Stomach smooth muscle (tissue), 2 donors: ENCODE data around the gene CCBE1.
"Not testable (repeated sequence)": the region's sequence is repeated elsewhere in the genome, so short reads cannot be mapped to it uniquely, and the experiment has no call there.

Experiments
- H3K27ac ChIP-seq: one replicate; pipeline ENCODE4 v1.7.0; 2013; ENCODE audit warnings: mild to moderate bottlenecking, low read length, inconsistent platforms
- H3K27me3 ChIP-seq, 2 donors: one replicate each; pipeline ENCODE4 v1.7.0; 2013; ENCODE audit warnings: low read length in 2 of 2; ENCODE audit not compliant: insufficient read depth in 2 of 2, control insufficient read depth in 1 of 2
- H3K36me3 ChIP-seq, 2 donors: one replicate each; pipeline ENCODE4 v1.7.0; 2013; ENCODE audit warnings: low read length in 2 of 2; ENCODE audit not compliant: control insufficient read depth in 2 of 2, insufficient read depth in 2 of 2
- H3K4me1 ChIP-seq: one replicate; pipeline ENCODE4 v1.7.0; 2013; ENCODE audit warnings: low read length; ENCODE audit not compliant: control insufficient read depth, insufficient read depth
- H3K4me3 ChIP-seq, 2 donors: one replicate each; pipeline ENCODE4 v1.7.0; 2013; ENCODE audit warnings: low read length in 2 of 2
- H3K9ac ChIP-seq, 2 donors: one replicate each; pipeline ENCODE4 v1.7.0; 2013; ENCODE audit warnings: low read length in 2 of 2, mild to moderate bottlenecking in 1 of 2
- H3K9me3 ChIP-seq, 2 donors: one replicate each; pipeline ENCODE4 v1.7.0; 2013; ENCODE audit warnings: low read length in 2 of 2; ENCODE audit not compliant: control insufficient read depth in 2 of 2
- donor health status: healthy.
- donor health status: Pancreatic carcinoma.

Gene CCBE1

GRCh38 chr18:59656373-59656887 lies 40.8 kb downstream of the CCBE1 start:
- no peak overlapping the region for H3K4me3 ChIP-seq
- H3K9me3 ChIP-seq, result no peaks in the 10 kb centered on the region
- no peaks in the 10 kb centered on the region for H3K36me3 ChIP-seq
- H3K4me1 ChIP-seq, result no peaks in the 10 kb centered on the region
- H3K27me3 ChIP-seq, result peaks cover 0 to 2% of the 10 kb centered on the region in 2 donors
- H3K9ac ChIP-seq, result no peak overlapping the region
- no peak overlapping the region for H3K27ac ChIP-seq

GRCh38 chr18:59655676-59656075 lies 41.5 kb downstream of the CCBE1 start:
- no peaks in the 10 kb centered on the region for H3K9me3 ChIP-seq
- H3K4me3 ChIP-seq, result no peak overlapping the region
- no peak overlapping the region for H3K27ac ChIP-seq

DNA sequence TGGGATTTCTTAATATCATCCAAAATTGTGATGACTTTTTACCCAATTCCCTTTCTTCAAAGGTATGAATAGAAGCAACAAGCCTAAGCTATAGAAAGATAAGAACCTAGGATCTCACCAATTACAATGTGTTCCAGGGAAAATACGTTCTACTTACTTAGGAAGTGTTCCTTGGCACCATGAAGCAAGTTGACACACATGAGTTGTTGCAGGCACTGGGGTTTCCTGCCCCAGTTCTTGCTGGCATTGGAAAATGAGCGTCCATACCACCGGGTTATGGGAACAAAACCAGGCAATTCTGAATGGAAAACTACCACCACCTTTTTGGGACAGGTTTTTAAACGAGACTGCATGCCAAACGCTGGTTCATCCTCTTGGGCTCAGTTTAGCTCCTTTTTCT lies 46.2 kb downstream of the CCBE1 start:
- Histone ChIP-seq H3K36me3 (no peaks in the 10 kb centered on the region), H3K27ac (no peak overlapping the region), H3K9me3 (no peaks in the 10 kb centered on the region), H3K9ac (no peak overlapping the region), H3K27me3 (no peaks in the 10 kb centered on the region), H3K4me1 (no peaks in the 10 kb centered on the region), H3K4me3 (no peak overlapping the region)

More at GRCh38 chr18:59655676-59656075, 41.5 kb downstream of the CCBE1 start:
- H3K4me1 ChIP-seq, result no peaks in the 10 kb centered on the region
- no peaks in the 10 kb centered on the region for H3K36me3 ChIP-seq
- peaks cover 0 to 2% of the 10 kb centered on the region in 2 donors for H3K27me3 ChIP-seq
- H3K9ac ChIP-seq, result no peak overlapping the region

DNA sequence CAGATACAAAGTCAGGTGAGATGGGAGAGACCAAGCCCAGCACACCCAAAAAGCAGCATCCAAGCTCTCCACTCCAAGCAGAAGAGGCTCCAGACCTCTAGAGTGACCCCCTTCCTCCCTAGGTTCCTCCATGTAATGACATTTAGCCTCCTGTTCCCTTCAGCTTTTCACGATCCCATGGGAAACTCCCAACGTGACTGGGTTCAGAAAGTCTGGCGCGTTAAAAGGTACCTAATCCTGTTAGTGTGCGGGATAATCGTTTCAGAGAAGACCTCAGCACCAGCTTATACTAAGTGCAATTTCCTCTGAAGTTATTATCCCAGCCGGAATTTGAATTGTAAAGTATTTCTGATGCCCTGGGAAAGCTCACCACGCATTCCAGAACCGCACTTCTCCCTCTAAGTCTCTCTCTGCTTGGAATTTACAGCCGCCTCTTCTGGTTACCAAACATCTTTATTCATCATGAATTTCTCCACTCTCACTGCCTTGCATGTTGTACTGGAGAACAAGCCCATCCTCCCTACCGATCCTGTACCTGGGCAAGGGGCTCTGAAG lies 46.9 kb downstream of the CCBE1 start:
- Histone ChIP-seq H3K36me3 (no peaks in the 10 kb centered on the region), H3K9ac (no peak overlapping the region), H3K4me3 (no peak overlapping the region), H3K27ac (no peak overlapping the region), H3K9me3 (no peaks in the 10 kb centered on the region), H3K27me3 (no peaks in the 10 kb centered on the region), H3K4me1 (no peaks in the 10 kb centered on the region)

DNA sequence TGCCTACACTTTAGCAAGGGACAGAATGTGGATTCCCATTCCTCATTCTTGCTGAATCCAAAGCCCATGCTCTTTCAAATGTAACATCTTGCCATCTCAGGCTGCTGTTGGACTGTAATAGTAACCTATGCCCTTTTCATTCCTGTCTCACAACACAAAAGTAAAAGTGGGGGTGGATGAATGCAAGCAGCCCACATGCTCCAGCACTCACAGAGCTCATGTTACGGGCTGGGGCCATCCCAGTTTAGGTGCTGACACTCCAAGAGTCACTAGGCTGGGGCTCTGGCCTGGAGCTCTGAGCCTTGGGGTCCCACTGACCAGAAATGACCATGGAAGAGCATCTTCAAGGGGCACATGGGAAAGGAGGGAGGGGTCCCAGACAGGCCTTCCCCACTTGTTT lies 47.6 kb downstream of the CCBE1 start:
- Histone ChIP-seq H3K36me3 (no peaks in the 10 kb centered on the region), H3K27ac (no peak overlapping the region), H3K9me3 (no peaks in the 10 kb centered on the region), H3K9ac (no peak overlapping the region), H3K4me3 (no peak overlapping the region), H3K4me1 (no peaks in the 10 kb centered on the region), H3K27me3 (no peaks in the 10 kb centered on the region)

- not testable (repeated sequence) for H3K27me3 ChIP-seq, H3K9ac ChIP-seq, H3K36me3 ChIP-seq, H3K9me3 ChIP-seq, H3K4me3 ChIP-seq, H3K4me1 ChIP-seq, H3K27ac ChIP-seq
Measured at GRCh38 chr18:59648469-59648868, 48.8 kb downstream of the CCBE1 start.

GRCh38 chr18:59646963-59647307 lies 50.3 kb downstream of the CCBE1 start:
- no peak overlapping the region for H3K4me3 ChIP-seq
- no peak overlapping the region for H3K9ac ChIP-seq
- no peaks in the 10 kb centered on the region for H3K36me3 ChIP-seq
- no peaks in the 10 kb centered on the region for H3K9me3 ChIP-seq
- no peaks in the 10 kb centered on the region for H3K27me3 ChIP-seq
- no peak overlapping the region for H3K27ac ChIP-seq
- no peaks in the 10 kb centered on the region for H3K4me1 ChIP-seq

GRCh38 chr18:59646228-59646962 lies 50.8 kb downstream of the CCBE1 start:
- H3K36me3 ChIP-seq, result no peaks in the 10 kb centered on the region
- no peak overlapping the region for H3K9ac ChIP-seq
- no peaks in the 10 kb centered on the region for H3K4me1 ChIP-seq
- H3K27me3 ChIP-seq, result no peaks in the 10 kb centered on the region
- no peaks in the 10 kb centered on the region for H3K9me3 ChIP-seq
- no peak overlapping the region for H3K27ac ChIP-seq
- no peak overlapping the region for H3K4me3 ChIP-seq

GRCh38 chr18:59643740-59644139 lies 53.5 kb downstream of the CCBE1 start:
- H3K27ac ChIP-seq, result no peak overlapping the region
- no peaks in the 10 kb centered on the region for H3K27me3 ChIP-seq
- no peaks in the 10 kb centered on the region for H3K36me3 ChIP-seq
- no peak overlapping the region for H3K9ac ChIP-seq
- H3K9me3 ChIP-seq, result no peaks in the 10 kb centered on the region
- no peaks in the 10 kb centered on the region for H3K4me1 ChIP-seq
- H3K4me3 ChIP-seq, result no peak overlapping the region

- Histone ChIP-seq H3K4me3 (no peak overlapping the region), H3K27ac (no peak overlapping the region), H3K4me1 (no peaks in the 10 kb centered on the region), H3K27me3 (no peaks in the 10 kb centered on the region), H3K9ac (no peak overlapping the region), H3K36me3 (no peaks in the 10 kb centered on the region), H3K9me3 (no peaks in the 10 kb centered on the region)
Measured at GRCh38 chr18:59640721-59641120, 56.5 kb downstream of the CCBE1 start.

GRCh38 chr18:59639821-59640220 lies 57.4 kb downstream of the CCBE1 start:
- Histone ChIP-seq H3K4me1 (no peaks in the 10 kb centered on the region), H3K4me3 (no peak overlapping the region), H3K27me3 (no peaks in the 10 kb centered on the region), H3K9me3 (no peaks in the 10 kb centered on the region), H3K9ac (no peak overlapping the region), H3K27ac (no peak overlapping the region), H3K36me3 (no peaks in the 10 kb centered on the region)
